Fibroblast of skin of left quadriceps (primary cell): ENCODE data around the gene SGTB.
A peak's percentile ranks its signal among the peaks of the same experiment; 100 is the strongest.
"Not testable (repeated sequence)": the region's sequence is repeated elsewhere in the genome, so short reads cannot be mapped to it uniquely, and the experiment has no call there.

ENCODE experiments used
- DNase-seq, 2 experiments: peaks; one replicate each; pipeline ENCODE4 v3.0.0-alpha.2; 2013; ENCODE audit warnings: low read depth in 2 of 2

Gene SGTB

DNA sequence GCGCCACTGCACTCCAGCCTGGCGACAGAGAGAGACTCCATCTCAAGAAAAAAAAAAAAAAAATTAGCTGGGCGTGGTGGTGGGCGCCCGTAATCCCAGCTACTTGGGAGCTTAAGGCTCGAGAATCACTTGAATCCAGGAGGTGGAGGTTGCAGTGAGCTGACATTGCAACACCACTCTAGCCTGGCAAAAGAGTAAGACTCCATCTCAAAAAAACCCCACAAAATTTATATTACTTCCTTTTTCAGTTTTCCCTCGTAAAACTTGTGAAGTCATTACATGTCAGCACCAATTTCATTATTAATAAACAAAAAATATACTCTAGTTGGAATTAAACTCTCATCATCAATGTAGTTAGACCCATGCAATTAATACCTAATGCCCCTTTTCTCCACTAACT lies 53.2 kb downstream of the SGTB start:
- no peak for DNase-seq

DNA sequence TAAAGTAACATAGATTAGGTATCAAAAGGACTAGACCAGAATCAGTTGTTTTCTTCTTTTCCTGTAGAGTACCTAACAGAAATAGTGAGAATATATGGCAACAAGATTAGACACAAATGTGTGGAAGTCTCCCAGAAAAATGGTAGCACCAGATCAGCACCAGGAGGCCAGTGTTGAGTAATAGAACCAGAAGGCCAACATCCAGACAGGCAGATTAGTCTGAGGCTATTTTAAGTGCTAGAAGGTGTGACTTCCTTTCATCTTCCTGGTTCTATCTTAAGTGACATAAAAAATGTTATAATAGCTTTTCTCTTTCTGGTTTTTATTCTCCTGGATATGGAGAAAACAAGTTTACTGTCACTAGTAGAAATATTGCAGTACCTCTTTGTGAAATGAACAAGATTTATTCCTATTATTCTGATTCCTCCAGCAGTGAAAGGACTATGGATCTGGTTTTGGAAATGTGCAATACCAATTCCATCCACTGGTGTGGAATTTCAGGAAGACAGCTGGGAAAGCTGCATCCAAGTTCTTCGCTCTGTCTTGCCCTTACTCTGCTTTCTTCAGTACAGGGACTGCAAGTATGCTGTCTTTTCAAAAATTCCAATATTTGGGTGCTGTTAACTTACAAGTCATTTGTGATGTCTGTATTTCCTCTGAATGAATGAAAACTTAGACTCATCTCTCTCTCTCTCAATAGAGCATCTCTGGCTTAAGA lies 57.9 kb downstream of the SGTB start:
- DNase-seq = no peak

DNA sequence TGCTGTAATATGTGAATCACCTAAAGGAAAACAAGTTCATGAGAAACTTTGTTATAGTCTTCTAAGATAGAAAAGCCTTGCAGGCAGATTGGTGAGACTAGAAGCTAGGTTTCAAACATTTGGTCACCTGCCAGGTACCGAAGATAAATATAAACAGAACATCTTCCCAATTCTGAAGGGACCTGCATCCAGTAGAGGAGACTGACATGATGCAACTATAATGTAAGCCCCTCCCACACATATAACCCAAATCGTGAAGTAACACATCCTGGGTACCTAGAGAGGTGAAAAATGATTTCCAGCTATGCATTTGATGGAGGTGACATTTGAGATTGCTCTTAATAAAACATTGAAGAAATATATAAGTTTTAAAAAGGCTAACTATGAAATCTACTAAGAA lies 67.2 kb downstream of the SGTB start:
- no peak for DNase-seq

DNA sequence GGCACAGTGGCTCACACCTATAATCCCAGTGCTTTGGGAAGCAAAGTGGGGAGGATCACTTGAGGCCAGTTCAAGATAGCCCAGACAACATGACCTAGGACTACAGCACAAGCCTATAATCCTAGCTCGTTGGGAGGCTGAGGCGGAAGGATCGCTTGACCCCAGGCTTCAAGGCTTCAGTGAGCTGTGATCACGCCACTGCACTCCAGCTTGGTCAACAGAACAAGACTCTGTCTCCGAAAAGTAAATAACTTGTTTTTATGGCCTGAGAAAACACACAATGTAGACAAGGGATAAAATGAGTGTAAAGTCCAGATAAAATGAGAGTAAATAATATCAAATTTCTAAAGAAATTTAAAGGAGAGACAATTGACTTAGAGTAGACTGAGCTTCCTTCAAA lies 70.8 kb downstream of the SGTB start:
- no peak for DNase-seq

DNA sequence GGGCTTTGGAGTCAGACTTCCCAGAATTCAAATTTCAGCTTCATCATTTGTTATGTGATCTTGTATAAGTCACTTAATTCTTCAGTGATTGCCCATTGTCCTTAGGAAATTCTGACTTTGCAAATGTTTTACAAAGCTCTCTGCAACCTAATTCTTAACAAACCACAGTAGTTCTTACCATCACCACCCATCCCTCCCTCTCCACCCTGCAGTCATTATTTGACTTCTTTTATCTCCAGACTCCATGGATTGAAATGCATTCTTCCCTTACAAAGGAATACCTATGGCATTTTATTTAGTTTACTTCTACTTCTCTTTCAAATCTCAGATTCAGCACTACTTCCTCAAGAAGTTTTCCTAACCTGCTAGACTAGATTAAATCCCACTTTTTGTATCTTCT lies 74.0 kb downstream of the SGTB start:
- no peak for DNase-seq

DNA sequence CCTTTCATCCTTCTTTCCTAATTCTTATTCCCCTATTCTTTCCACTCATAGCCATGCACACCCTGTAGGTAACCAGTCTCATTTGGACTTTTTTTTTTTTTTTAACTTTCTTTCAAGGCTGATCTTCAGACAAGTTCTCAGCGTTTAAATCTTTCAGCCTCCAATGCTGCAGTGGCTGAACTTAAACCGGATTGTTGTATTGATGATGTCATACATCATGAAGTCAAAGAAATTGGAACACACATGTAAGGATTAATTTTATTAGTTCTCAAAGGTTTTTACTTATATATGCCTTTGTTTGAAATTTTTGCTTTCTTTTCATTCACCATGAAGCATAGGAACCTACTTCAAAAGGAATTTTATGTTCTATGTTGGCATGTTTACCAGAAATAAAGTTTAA lies 75.0 kb downstream of the SGTB start:
- no peak for DNase-seq

DNA sequence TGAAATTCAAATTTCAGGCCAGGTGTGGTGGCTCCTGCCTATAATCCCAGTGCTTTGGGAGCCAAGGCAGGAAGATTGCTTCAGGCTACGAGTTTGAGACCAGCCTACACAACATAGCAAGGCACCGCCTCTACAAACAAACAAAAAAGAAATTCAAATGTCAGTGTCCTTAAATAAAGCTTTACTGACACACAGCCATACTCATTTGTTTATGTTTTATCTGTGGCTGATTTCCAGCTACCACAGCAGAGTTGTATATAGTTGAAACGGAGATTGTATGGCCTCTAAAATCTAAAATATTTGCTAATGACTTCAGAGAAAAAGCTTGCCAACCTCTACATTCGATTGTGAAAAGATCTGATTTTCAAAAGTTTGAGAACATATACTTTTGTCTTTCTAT lies 81.7 kb downstream of the SGTB start:
- DNase-seq = no peak

DNA sequence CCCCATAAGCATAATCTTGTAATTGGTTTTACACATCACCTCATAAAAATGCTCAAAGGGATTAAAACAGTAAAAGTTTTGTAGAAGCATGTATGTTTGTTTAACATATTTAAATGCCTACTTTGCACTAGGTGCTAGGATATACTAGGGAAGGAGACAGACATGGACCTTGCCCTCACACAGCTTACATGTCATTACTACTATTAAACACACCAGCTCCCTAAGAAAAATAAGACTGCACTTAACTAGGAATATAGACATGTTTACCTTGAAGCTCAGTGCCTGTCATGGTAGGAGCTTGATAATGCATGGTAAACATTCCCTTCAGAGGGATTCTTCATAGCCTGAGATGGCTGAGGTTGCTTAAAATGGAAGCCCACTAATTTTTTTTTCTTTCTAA lies 90.9 kb downstream of the SGTB start:
- DNase-seq = no peak

DNA sequence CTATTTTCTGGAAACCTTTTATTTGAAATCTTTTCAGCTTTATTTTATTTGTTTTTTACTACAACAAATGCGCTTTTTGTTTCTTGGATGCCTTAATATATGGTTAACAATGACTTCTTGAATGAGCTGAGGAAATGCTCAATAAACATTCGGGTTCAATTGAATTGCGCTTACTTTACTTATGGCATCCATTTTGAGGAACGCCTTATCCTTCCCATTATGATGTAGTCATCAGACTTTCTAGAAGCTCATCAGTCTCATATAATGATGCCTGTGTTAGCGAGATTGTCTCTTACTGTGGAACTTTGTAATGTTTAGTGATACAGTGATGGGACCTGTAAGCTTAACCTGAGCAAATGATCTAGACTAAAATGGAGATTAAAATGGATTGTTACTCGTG lies 96.2 kb downstream of the SGTB start:
- DNase-seq = no peak

DNA sequence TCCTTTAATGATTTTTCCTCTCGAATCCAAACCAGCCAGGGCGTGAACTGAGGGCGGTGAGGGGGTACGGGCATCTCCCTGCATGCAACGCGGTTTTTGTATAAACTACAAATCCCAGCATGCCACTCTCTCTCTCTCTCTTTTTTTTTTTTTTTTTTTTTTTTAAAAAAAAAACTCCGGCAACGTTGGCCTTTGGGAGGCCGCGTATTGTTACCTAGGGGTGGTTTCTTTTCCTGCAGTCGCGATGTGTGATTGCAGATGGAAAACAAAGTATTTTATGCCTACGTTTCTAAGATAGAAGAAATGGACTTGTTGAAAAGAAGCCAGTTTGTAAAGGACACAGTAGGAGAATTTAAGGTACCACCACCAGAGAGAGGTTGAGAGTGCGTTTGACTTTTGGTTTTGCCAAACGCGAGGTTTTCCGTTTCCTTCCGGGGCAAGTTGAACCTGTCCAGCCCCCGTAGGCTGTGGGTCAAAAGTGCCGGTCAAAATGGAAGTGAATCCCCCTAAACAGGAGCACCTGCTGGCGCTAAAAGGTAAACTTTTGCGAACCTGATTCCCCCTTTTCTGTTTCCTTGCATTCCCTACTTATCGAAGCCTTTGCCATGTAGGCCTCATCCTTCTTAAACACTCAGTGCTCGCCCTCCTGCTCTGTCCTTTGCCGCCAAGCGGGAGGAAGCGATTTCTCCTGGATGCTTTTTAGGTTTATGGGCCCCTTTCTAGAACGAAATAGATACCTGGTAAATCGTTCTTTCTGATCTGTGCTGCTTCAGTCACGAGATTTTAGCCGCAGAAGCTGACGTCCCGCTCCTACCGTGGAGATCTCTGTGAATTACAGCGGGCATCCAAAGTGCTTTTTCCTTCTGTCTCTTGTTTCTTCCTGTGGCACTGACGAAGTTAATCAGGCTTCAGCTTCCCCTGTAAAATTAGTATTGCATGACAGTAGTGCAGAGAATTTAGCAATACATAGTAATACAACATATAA lies 97.0 kb downstream of the SGTB start, which contains the start of the genes SHLD3 and TRAPPC13:
TSS of gene SHLD3 (plus strand) at position 457 of the 985 bp plus-strand sequence. CDS start 4,561 bp downstream, outside the sequence.
TSS of gene TRAPPC13 (plus strand) at position 457 of the 985 bp plus-strand sequence. CDS start at position 491, 34 bp downstream.
- DNase-seq = peak; percentile 71 to 74

DNA sequence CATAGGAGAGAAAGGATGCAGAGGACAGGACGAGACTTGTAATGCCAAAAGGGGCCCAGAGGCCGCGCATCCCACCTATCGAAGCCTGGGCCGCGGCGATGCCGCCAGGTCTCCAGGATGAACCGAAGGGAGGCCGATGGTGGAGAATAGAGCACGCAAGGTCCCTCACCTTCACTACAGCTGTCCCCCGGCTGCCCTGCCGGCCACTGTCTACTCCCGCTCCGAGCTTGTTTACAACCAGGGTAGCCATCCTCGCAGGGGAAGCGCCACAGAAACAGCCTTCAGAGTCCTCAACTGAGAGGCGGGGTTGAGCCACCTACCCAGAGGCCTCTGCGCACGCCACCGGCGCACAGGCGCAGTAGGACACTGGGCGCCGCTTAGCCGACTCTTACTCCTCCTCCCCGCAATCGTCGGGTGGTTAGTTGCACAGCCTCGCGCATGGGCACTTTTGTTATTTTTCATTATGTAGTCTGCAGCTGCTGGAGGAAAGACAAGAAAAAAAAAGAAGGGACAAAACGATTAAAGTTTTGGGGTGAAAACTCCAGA lies 97.8 kb downstream of the SGTB start, which contains the start of gene TRIM23:
TSS of gene TRIM23 (minus strand) at position 309 of the 546 bp plus-strand sequence. CDS start at position 250, 59 bp downstream.
- DNase-seq = peak; percentile 83 to 86

DNA sequence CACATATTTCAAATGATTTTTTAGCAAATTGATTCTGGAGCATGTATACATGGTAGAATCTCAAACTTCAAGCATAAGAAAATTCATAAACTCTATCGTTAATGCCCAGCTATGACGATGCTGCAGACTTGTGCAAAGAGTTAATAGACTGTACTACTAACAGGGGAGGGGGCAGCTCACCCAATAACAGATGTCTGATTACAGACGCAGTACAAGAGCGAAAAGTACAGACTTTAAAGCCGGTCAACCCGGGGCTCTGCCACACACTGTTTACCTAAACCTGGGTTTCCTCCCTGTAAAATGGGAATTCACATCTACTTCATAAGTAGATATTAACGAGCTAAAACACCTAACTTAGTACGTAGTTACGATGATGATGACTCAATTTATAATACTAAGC lies 98.4 kb downstream of the SGTB start:
- no peak for DNase-seq

DNA sequence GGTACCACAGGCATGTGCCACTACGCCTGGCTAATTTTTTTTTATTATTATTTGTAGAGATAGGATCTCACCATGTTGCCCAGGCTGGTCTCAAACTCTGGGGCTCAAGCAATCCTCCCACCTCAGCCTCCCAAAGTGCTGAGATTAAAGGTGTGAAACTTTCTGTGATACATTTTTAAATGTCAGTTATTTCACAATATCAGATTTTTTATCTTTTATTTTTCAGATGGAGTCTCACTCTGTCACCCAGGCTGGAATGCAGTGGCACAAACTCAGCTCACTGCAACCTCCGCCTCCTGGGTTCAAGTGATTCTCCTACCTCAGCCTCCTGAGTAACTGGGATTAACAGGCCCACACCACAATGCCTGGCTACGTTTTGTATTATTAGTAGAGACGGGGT lies 99.9 kb downstream of the SGTB start:
- not testable (repeated sequence) for DNase-seq

DNA sequence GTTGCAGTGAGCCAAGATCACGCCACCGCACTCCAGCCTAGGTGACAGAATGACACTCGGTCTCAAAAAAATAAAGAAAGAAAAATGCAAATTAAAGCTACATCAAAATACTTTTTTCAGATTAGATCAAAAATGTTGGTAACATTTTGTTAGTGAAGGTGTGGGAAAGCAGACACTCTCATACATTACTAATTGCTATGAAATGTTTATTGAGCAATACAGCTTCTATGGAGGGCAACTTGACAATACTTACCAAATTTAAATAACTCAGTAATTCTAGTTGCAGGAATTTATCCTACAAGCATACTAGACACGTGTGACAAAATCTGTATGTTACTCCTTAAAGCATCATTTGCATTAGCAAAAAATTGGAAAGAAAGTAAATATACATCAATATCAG lies 101.9 kb downstream of the SGTB start:
- no peak for DNase-seq
